DOHH2 (cell line): ENCODE measurements around the gene ATP1A1.

ENCODE experiments used
- H3F3A ChIP-seq: fragments of 200-600 bp; sonication (generic), shearing (Covaris generic); 2 replicates; pipeline ENCODE4 v1.6.0; 2016; ENCODE audit warnings: antibody characterized with exemption, mild to moderate bottlenecking; ENCODE audit not compliant: control insufficient read depth, insufficient read depth
- H3K27ac ChIP-seq: fragments of 200-600 bp; sonication (generic); 2 replicates; pipeline ENCODE4 v1.5.1; 2014; ENCODE audit warnings: low read depth, mild to moderate bottlenecking, low read length, moderate library complexity
- H3K27me3 ChIP-seq: fragments of 200-600 bp; sonication (generic); 2 replicates; pipeline ENCODE4 v1.6.1; 2014; ENCODE audit warnings: mild to moderate bottlenecking, low read length, mixed read lengths; ENCODE audit not compliant: control insufficient read depth
- H3K36me3 ChIP-seq: fragments of 200-600 bp; sonication (generic); 2 replicates; pipeline ENCODE4 v1.6.1; 2014; ENCODE audit warnings: mild to moderate bottlenecking, low read length, moderate library complexity, mixed read lengths; ENCODE audit not compliant: control insufficient read depth
- H3K4me1 ChIP-seq: fragments of 200-600 bp; sonication (generic); 2 replicates; pipeline ENCODE4 v1.6.1; 2014; ENCODE audit warnings: mild to moderate bottlenecking, low read length, mixed read lengths; ENCODE audit not compliant: control insufficient read depth
- H3K4me2 ChIP-seq: fragments of 200-600 bp; sonication (generic); 2 replicates; pipeline ENCODE4 v1.6.0; 2014; ENCODE audit warnings: mild to moderate bottlenecking, low read length, moderate library complexity
- H3K4me3 ChIP-seq: fragments of 200-600 bp; sonication (generic); 2 replicates; pipeline ENCODE4 v1.5.1; 2014; ENCODE audit warnings: mild to moderate bottlenecking, low read length, mixed read lengths
- H3K79me2 ChIP-seq: fragments of 200-600 bp; sonication (generic); 2 replicates; pipeline ENCODE4 v1.6.1; 2014; ENCODE audit warnings: mild to moderate bottlenecking, low read length, mixed read lengths; ENCODE audit not compliant: control insufficient read depth
- H3K9me2 ChIP-seq: fragments of 200-600 bp; sonication (generic); replicated peaks from 2 replicates; pipeline ENCODE4 v1.6.1; 2014; ENCODE audit warnings: mild to moderate bottlenecking, low read length, mixed read lengths; ENCODE audit not compliant: control insufficient read depth
- H3K9me3 ChIP-seq: fragments of 200-600 bp; sonication (generic); 2 replicates; pipeline ENCODE4 v1.6.1; 2014; ENCODE audit warnings: antibody characterized with exemption, low read length, mixed read lengths; ENCODE audit not compliant: control insufficient read depth, insufficient read depth
- H4K20me1 ChIP-seq: fragments of 200-600 bp; sonication (generic); 2 replicates; pipeline ENCODE4 v1.6.0; 2014; ENCODE audit warnings: low read depth, mild to moderate bottlenecking, antibody characterized with exemption, low read length, moderate library complexity; ENCODE audit not compliant: control insufficient read depth, insufficient read depth
- CTCF ChIP-seq: fragments of 200-600 bp; sonication (generic); IDR thresholded peaks from one replicate; pipeline ENCODE4 v1.5.1; 2014; ENCODE audit warnings: antibody characterized with exemption, mild to moderate bottlenecking, low read depth, low read length; ENCODE audit not compliant: poor library complexity, severe bottlenecking
- EZH2phosphoT487 ChIP-seq: fragments of 200-600 bp; sonication (generic); IDR thresholded peaks from 2 replicates; pipeline ENCODE4 v1.6.1; 2017; ENCODE audit warnings: borderline replicate concordance, mild to moderate bottlenecking, antibody characterized with exemption, low read length, moderate library complexity, mixed read lengths

The ATP1A1 gene

GRCh38 chr1:116411784-116412479 lies 38.9 kb downstream of the ATP1A1 start:
- TF ChIP-seq EZH2phosphoT487 (no peak), CTCF (no peak)
- peaks cover 8% of the 10 kb centered on the region for H3K79me2 ChIP-seq
- H3F3A ChIP-seq, result 0 out of 2 replicates have a peak, but pooled peaks cover 2% of the 10 kb centered on the region
- no peaks in the 10 kb centered on the region for H4K20me1 ChIP-seq
- peaks cover 7% of the 10 kb centered on the region for H3K4me1 ChIP-seq
- H3K27me3 ChIP-seq, result no peaks in the 10 kb centered on the region
- H3K4me2 ChIP-seq, result no peak overlapping the region
- H3K9me3 ChIP-seq, result no peaks in the 10 kb centered on the region
- no peaks in the 10 kb centered on the region for H3K9me2 ChIP-seq
- peaks cover 21% of the 10 kb centered on the region for H3K36me3 ChIP-seq
- no peak overlapping the region for H3K4me3 ChIP-seq
- no peak overlapping the region for H3K27ac ChIP-seq

- Histone ChIP-seq H3K4me1 (peaks cover 12% of the 10 kb centered on the region), H3K36me3 (peaks cover 16% of the 10 kb centered on the region), H3K27ac (no peak overlapping the region), H3K27me3 (no peaks in the 10 kb centered on the region), H3K79me2 (peaks cover 13% of the 10 kb centered on the region), H3K9me2 (no peaks in the 10 kb centered on the region), H3K4me3 (no peak overlapping the region), H3K9me3 (no peaks in the 10 kb centered on the region), H3F3A (0 out of 2 replicates have a peak, but pooled peaks cover 2% of the 10 kb centered on the region), H4K20me1 (no peaks in the 10 kb centered on the region), H3K4me2 (no peak overlapping the region)
- TF ChIP-seq CTCF (no peak), EZH2phosphoT487 (no peak)
Observed at GRCh38 chr1:116412480-116412798, 39.4 kb downstream of the ATP1A1 start.

- Histone ChIP-seq H3K27me3 (no peaks in the 10 kb centered on the region), H3K4me2 (no peak overlapping the region)
Observed at GRCh38 chr1:116412898-116413297, 39.9 kb downstream of the ATP1A1 start.

More at GRCh38 chr1:116412898-116413297, 39.9 kb downstream of the ATP1A1 start:
- no peak for TF ChIP-seq EZH2phosphoT487
- no peak for TF ChIP-seq CTCF
- Histone ChIP-seq H3K4me1 (peaks cover 16% of the 10 kb centered on the region), H3K27ac (no peak overlapping the region), H3K9me3 (no peaks in the 10 kb centered on the region), H3K9me2 (no peaks in the 10 kb centered on the region), H3F3A (0 out of 2 replicates have a peak, but pooled peaks cover 2% of the 10 kb centered on the region), H3K36me3 (peaks cover 11% of the 10 kb centered on the region), H4K20me1 (no peaks in the 10 kb centered on the region), H3K79me2 (peaks cover 18% of the 10 kb centered on the region), H3K4me3 (no peak overlapping the region)
